Neuron (in vitro differentiated cells): ENCODE measurements around the gene ITGAL.
A peak's percentile ranks its signal among the peaks of the same experiment; 100 is the strongest.

Experiments
- H2AFZ ChIP-seq: one replicate; pipeline ENCODE4 v1.6.1; 2013; ENCODE audit warnings: low read depth, mild to moderate bottlenecking, inconsistent platforms, low read length, moderate library complexity
- H3K27me3 ChIP-seq: one replicate; pipeline ENCODE4 v1.6.1; 2013; ENCODE audit warnings: low read length; ENCODE audit not compliant: insufficient read depth
- H3K36me3 ChIP-seq: one replicate; pipeline ENCODE4 v1.6.1; 2013; ENCODE audit warnings: low read length; ENCODE audit not compliant: insufficient read depth
- H3K4me1 ChIP-seq: one replicate; pipeline ENCODE4 v1.6.1; 2013; ENCODE audit warnings: low read length; ENCODE audit not compliant: insufficient read depth
- H3K4me3 ChIP-seq: 2 replicates; pipeline ENCODE4 v1.5.1; 2013; ENCODE audit warnings: mild to moderate bottlenecking, low read length, moderate library complexity
- H3K9me3 ChIP-seq: one replicate; pipeline ENCODE4 v1.6.1; 2013; ENCODE audit warnings: low read length

ITGAL gene

GRCh38 chr16:30569746-30570635 lies 97.4 kb downstream of the ITGAL start:
- Histone ChIP-seq H3K4me1 (peaks cover 18% of the 10 kb centered on the region), H3K4me3 (peak overlapping the region; percentile 95), H3K36me3 (no peaks in the 10 kb centered on the region), H2AFZ (no peak overlapping the region), H3K27me3 (no peaks in the 10 kb centered on the region), H3K9me3 (no peaks in the 10 kb centered on the region)

GRCh38 chr16:30570636-30571444 lies 98.3 kb downstream of the ITGAL start:
- Histone ChIP-seq H3K27me3 (no peaks in the 10 kb centered on the region), H3K4me3 (peak overlapping the region; percentile 95), H2AFZ (peak overlapping the region; percentile 87), H3K36me3 (no peaks in the 10 kb centered on the region), H3K4me1 (peaks cover 18% of the 10 kb centered on the region), H3K9me3 (no peaks in the 10 kb centered on the region)

GRCh38 chr16:30571445-30572322 lies 99.1 kb downstream of the ITGAL start, which contains the start of gene ZNF688:
Gene ZNF688 (minus strand): TSS chr16:30571714. CDS start chr16:30571629, 85 bp downstream.
- Histone ChIP-seq H2AFZ (peak within 1 kb of the TSS; percentile 87), H3K4me1 (peaks cover 18% of the 10 kb centered on the region), H3K4me3 (peak within 1 kb of the TSS; percentile 95), H3K27me3 (no peaks in the 10 kb centered on the region), H3K36me3 (no peaks in the 10 kb centered on the region), H3K9me3 (no peaks in the 10 kb centered on the region)
